ENCODE measurements around the gene GJA8.
"Not testable (repeated sequence)": the region's sequence is repeated elsewhere in the genome, so short reads cannot be mapped to it uniquely, and the experiment has no call there.

The GJA8 gene

GRCh38 chr1:147867204-147867603, 35.4 kb upstream of the GJA8 start:
- H3K4me3 ChIP-seq (ENCODE audit: low read length in 2 of 2); H3K27me3 ChIP-seq (ENCODE audit: control insufficient read depth in 3 of 3, insufficient read depth in 3 of 3, low read depth in 1 of 3, low read length in 3 of 3); H2BK12ac ChIP-seq (ENCODE audit: low read length); H4K8ac ChIP-seq (ENCODE audit: low read depth, low read length); H3K4me2 ChIP-seq (ENCODE audit: insufficient read depth, low read length, poor library complexity, severe bottlenecking); H3K79me1 ChIP-seq (ENCODE audit: low read depth, low read length); H4K91ac ChIP-seq (ENCODE audit: low read depth, low read length, poor library complexity); H2AFZ ChIP-seq (ENCODE audit: low read length); H3K9me3 ChIP-seq (replicated peaks in 1 of 2; ENCODE audit: control insufficient read depth in 2 of 2, insufficient read depth in 1 of 2, low read depth in 1 of 2, low read length in 2 of 2); H3K18ac ChIP-seq (ENCODE audit: low read length); H3K36me3 ChIP-seq (replicated peaks in 1 of 2; ENCODE audit: control insufficient read depth in 2 of 2, insufficient read depth in 2 of 2, low read length in 2 of 2); DNase-seq (ENCODE audit: low spot score); H3K4ac ChIP-seq (ENCODE audit: low read length); H3K14ac ChIP-seq (ENCODE audit: low read length); H3K9ac ChIP-seq (ENCODE audit: low read depth, low read length, poor library complexity); H2AK5ac ChIP-seq (ENCODE audit: low read depth, low read length); H2BK5ac ChIP-seq (ENCODE audit: low read length); H3K27ac ChIP-seq (replicated peaks; ENCODE audit: low read length); H2BK15ac ChIP-seq (ENCODE audit: low read length); H3K4me1 ChIP-seq (ENCODE audit: control insufficient read depth in 2 of 2, insufficient read depth in 1 of 2, low read depth in 1 of 2, low read length in 2 of 2); H3K23ac ChIP-seq (ENCODE audit: low read depth, low read length, poor library complexity); H2BK120ac ChIP-seq (ENCODE audit: low read depth, low read length): not testable (repeated sequence)
- WGBS, 2 donors (ENCODE audit: extremely low coverage in 2 of 2, insufficient read length in 2 of 2, insufficient replicate concordance in 1 of 2), result no CpG with 5 or more reads among the region's 4 CpGs

- H3K4me3 ChIP-seq (ENCODE audit: low read length in 2 of 2), result no peak overlapping the region
- no peak overlapping the region for H2BK120ac ChIP-seq (ENCODE audit: low read depth, low read length)
- no peak overlapping the region for H2BK15ac ChIP-seq (ENCODE audit: low read length)
- H3K27ac ChIP-seq (replicated peaks; ENCODE audit: low read length), result no peak overlapping the region
- no peak overlapping the region for H2BK12ac ChIP-seq (ENCODE audit: low read length)
- no peak overlapping the region for H2AK5ac ChIP-seq (ENCODE audit: low read depth, low read length)
- H2AFZ ChIP-seq (ENCODE audit: low read length), result no peak overlapping the region
- no peaks in the 10 kb centered on the region for H3K36me3 ChIP-seq (replicated peaks in 1 of 2; ENCODE audit: control insufficient read depth in 2 of 2, insufficient read depth in 2 of 2, low read length in 2 of 2)
- H3K14ac ChIP-seq (ENCODE audit: low read length), result no peak overlapping the region
- no peak overlapping the region for H2BK5ac ChIP-seq (ENCODE audit: low read length)
- H4K8ac ChIP-seq (ENCODE audit: low read depth, low read length), result no peak overlapping the region
- no peaks in the 10 kb centered on the region for H3K4me1 ChIP-seq (ENCODE audit: control insufficient read depth in 2 of 2, insufficient read depth in 1 of 2, low read depth in 1 of 2, low read length in 2 of 2)
- H3K18ac ChIP-seq (ENCODE audit: low read length), result no peak overlapping the region
- H3K79me1 ChIP-seq (ENCODE audit: low read depth, low read length), result no peaks in the 10 kb centered on the region
- H3K4ac ChIP-seq (ENCODE audit: low read length), result no peak overlapping the region
- no peak for DNase-seq (ENCODE audit: low spot score)
- no peaks in the 10 kb centered on the region for H3K27me3 ChIP-seq (ENCODE audit: control insufficient read depth in 3 of 3, insufficient read depth in 3 of 3, low read depth in 1 of 3, low read length in 3 of 3)
- H4K91ac ChIP-seq (ENCODE audit: low read depth, low read length, poor library complexity), result no peak overlapping the region
- no peak overlapping the region for H3K23ac ChIP-seq (ENCODE audit: low read depth, low read length, poor library complexity)
- no peak overlapping the region for H3K9ac ChIP-seq (ENCODE audit: low read depth, low read length, poor library complexity)
- H3K4me2 ChIP-seq (ENCODE audit: insufficient read depth, low read length, poor library complexity, severe bottlenecking), result no peak overlapping the region
- peaks cover 0 to 5% of the 10 kb centered on the region in 2 donors for H3K9me3 ChIP-seq (replicated peaks in 1 of 2; ENCODE audit: control insufficient read depth in 2 of 2, insufficient read depth in 1 of 2, low read depth in 1 of 2, low read length in 2 of 2)
- no CpG with 5 or more reads among the region's 4 CpGs for WGBS, 2 donors (ENCODE audit: extremely low coverage in 2 of 2, insufficient read length in 2 of 2, insufficient replicate concordance in 1 of 2)
These were observed 24.6 kb upstream of the GJA8 start for GRCh38 chr1:147878022-147878421.

- Histone ChIP-seq H4K91ac (ENCODE audit: low read depth, low read length, poor library complexity) (no peak overlapping the region), H3K23ac (ENCODE audit: low read depth, low read length, poor library complexity) (no peak overlapping the region), H3K27ac (replicated peaks; ENCODE audit: low read length) (no peak overlapping the region), H3K9me3 (replicated peaks in 1 of 2; ENCODE audit: control insufficient read depth in 2 of 2, insufficient read depth in 1 of 2, low read depth in 1 of 2, low read length in 2 of 2) (peaks cover 0 to 5% of the 10 kb centered on the region in 2 donors), H3K9ac (ENCODE audit: low read depth, low read length, poor library complexity) (no peak overlapping the region), H2BK15ac (ENCODE audit: low read length) (no peak overlapping the region), H3K27me3 (ENCODE audit: control insufficient read depth in 3 of 3, insufficient read depth in 3 of 3, low read depth in 1 of 3, low read length in 3 of 3) (no peaks in the 10 kb centered on the region), H2BK12ac (ENCODE audit: low read length) (no peak overlapping the region), H3K79me1 (ENCODE audit: low read depth, low read length) (no peaks in the 10 kb centered on the region), H3K4me2 (ENCODE audit: insufficient read depth, low read length, poor library complexity, severe bottlenecking) (no peak overlapping the region), H3K18ac (ENCODE audit: low read length) (no peak overlapping the region), H3K4ac (ENCODE audit: low read length) (no peak overlapping the region), H2BK5ac (ENCODE audit: low read length) (no peak overlapping the region), H3K36me3 (replicated peaks in 1 of 2; ENCODE audit: control insufficient read depth in 2 of 2, insufficient read depth in 2 of 2, low read length in 2 of 2) (no peaks in the 10 kb centered on the region), H4K8ac (ENCODE audit: low read depth, low read length) (no peak overlapping the region), H2BK120ac (ENCODE audit: low read depth, low read length) (no peak overlapping the region), H2AK5ac (ENCODE audit: low read depth, low read length) (no peak overlapping the region), H3K4me3 (ENCODE audit: low read length in 2 of 2) (no peak overlapping the region), H3K14ac (ENCODE audit: low read length) (no peak overlapping the region), H3K4me1 (ENCODE audit: control insufficient read depth in 2 of 2, insufficient read depth in 1 of 2, low read depth in 1 of 2, low read length in 2 of 2) (no peaks in the 10 kb centered on the region), H2AFZ (ENCODE audit: low read length) (no peak overlapping the region)
- no peak for DNase-seq (ENCODE audit: low spot score)
These were observed 22.7 kb upstream of the GJA8 start for GRCh38 chr1:147879911-147880310.

- Histone ChIP-seq H3K36me3 (replicated peaks in 1 of 2; ENCODE audit: control insufficient read depth in 2 of 2, insufficient read depth in 2 of 2, low read length in 2 of 2) (no peaks in the 10 kb centered on the region), H2BK5ac (ENCODE audit: low read length) (no peak overlapping the region), H2BK12ac (ENCODE audit: low read length) (no peak overlapping the region), H2AK5ac (ENCODE audit: low read depth, low read length) (no peak overlapping the region), H4K8ac (ENCODE audit: low read depth, low read length) (no peak overlapping the region), H3K4me3 (ENCODE audit: low read length in 2 of 2) (no peak overlapping the region), H3K18ac (ENCODE audit: low read length) (no peak overlapping the region), H4K91ac (ENCODE audit: low read depth, low read length, poor library complexity) (no peak overlapping the region), H3K9me3 (replicated peaks in 1 of 2; ENCODE audit: control insufficient read depth in 2 of 2, insufficient read depth in 1 of 2, low read depth in 1 of 2, low read length in 2 of 2) (peaks cover 0 to 5% of the 10 kb centered on the region in 2 donors), H3K79me1 (ENCODE audit: low read depth, low read length) (no peaks in the 10 kb centered on the region), H3K14ac (ENCODE audit: low read length) (no peak overlapping the region), H2AFZ (ENCODE audit: low read length) (no peak overlapping the region), H3K4me2 (ENCODE audit: insufficient read depth, low read length, poor library complexity, severe bottlenecking) (no peak overlapping the region), H3K27me3 (ENCODE audit: control insufficient read depth in 3 of 3, insufficient read depth in 3 of 3, low read depth in 1 of 3, low read length in 3 of 3) (no peaks in the 10 kb centered on the region), H3K4ac (ENCODE audit: low read length) (no peak overlapping the region), H3K9ac (ENCODE audit: low read depth, low read length, poor library complexity) (no peak overlapping the region), H2BK120ac (ENCODE audit: low read depth, low read length) (no peak overlapping the region), H3K4me1 (ENCODE audit: control insufficient read depth in 2 of 2, insufficient read depth in 1 of 2, low read depth in 1 of 2, low read length in 2 of 2) (no peaks in the 10 kb centered on the region), H2BK15ac (ENCODE audit: low read length) (no peak overlapping the region), H3K23ac (ENCODE audit: low read depth, low read length, poor library complexity) (no peak overlapping the region), H3K27ac (replicated peaks; ENCODE audit: low read length) (no peak overlapping the region)
- no peak for DNase-seq (ENCODE audit: low spot score)
- no CpG with 5 or more reads among the region's 2 CpGs for WGBS, 2 donors (ENCODE audit: extremely low coverage in 2 of 2, insufficient read length in 2 of 2, insufficient replicate concordance in 1 of 2)
These were observed 20.1 kb upstream of the GJA8 start for GRCh38 chr1:147882535-147882934.
